ENCODE data around the gene XCL1.

XCL1 gene

DNA sequence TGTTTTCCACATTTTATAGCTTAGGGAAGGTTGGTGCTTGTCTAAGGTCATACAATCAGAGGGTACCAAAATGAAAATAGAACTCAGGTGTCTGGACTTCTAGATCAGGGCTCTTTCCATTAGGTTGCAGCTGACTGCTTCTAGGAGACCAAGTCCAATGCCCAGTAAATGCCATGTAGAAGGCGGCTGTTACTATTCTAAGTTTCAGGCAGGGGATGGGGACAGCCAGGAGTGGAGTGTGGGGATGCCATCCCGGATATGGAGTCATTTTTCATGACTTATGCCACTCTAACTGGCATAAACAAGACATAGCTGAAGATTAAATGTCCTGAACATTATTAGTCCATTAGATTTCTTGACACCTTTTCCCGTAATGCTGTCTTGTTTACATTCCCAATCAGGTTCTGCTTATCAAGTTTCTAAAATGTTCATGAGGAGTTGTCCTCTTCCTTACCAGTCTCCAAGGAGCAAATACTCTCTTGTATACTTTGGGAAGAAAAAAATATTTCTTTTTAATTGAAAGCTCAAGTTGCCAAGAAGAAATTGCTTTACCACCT lies 31.5 kb downstream of the XCL1 start:
- no peak for DNase-seq

DNA sequence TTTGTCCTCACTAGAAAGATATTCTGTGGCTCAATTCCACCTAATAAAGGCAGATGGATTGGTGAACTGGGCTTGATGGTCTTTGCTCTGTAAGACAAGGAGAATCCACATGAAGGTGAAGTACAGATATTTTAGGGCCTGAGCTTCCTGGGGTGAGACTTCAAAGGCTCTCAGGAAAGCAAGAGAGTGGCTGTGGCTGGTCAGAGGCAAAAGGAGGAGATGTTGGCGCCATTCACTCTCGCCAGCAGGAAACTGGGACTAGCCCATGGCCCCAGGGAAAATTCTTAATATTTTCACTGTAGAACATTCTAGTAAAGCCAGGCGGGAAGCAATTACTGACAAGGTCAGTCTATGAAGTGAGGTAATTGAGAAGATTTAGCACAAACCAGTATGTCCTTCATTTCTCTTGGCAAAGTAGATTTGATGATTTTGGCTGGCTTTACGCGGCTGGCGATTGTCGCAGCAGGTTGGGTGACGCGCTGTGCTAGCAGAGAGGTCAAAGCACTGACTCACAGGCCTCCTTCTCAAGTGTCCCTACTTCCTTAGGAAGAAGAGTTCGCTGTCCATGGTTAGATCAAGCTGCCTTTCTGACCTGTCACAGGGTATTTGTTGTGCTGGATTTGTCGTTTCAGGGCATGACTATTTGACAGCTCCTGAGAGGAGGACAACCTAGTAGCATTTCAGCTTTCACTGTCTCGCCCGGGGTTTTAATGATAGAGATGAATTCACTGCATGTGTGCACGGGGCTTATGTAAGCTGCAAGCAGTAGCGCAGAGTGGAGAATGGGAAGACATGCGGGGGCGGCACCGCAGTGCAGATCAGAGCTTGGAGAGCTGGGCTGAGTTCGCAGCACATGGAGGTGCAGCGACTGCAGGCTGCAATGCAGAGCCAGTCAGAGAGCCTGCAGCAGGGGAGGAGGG lies 32.7 kb downstream of the XCL1 start:
- no peak for DNase-seq

DNA sequence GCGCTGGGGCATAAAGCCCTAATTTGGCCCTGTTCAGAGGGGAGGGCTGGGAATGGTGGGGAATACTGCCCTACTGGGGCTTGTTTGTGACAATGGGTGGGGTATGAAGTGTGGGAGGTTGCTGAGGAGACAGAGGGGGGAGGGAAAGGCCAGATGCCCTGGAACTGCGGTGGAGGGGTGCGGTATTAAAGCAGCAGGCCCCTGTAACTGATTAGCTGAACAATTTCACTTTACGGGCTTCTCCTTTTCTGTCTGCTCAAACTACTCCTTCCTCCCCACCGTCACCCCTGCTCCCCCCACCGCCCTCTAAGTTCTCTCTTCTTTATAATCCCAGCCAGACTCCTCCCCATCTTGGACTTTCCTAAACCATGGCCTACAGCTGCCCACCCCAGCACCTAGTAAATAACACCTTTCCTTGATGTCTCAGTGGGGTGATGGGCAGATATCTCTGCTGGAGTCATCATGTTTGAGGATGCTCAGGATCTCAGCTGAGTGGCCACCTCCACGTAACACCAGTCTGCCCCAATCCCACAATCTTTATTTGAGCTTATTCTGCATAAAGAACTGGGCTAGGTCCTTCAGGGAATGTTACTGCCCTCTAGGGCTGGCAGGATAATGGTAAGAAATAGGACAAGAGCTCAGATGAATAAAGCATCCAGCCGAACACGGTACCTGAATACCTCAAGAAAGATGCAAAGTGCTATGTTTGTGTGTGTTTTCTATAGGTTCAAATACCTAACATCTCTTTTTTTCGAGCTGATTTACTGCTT lies 33.5 kb downstream of the XCL1 start:
- no peak for DNase-seq

DNA sequence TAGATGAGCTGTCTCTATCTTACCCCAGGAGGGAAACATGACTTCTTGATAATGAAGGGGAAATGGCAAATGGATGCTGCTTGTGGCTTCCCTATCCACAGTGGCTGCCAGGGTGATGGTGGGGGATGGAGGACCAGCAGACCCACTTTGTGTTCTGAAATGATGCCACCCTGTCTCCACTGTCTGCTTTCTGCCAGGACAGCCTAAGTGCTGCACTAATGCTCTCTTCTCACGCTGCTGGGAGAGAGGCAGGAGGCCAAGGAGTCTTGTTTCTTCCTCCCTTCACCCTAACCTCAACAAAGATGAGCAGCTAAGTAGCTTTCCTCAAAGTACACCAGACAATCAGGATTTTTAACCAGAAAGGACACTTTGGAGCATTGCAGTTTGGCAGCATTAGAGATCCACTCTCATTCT lies 36.6 kb downstream of the XCL1 start:
- no peak for DNase-seq

DNA sequence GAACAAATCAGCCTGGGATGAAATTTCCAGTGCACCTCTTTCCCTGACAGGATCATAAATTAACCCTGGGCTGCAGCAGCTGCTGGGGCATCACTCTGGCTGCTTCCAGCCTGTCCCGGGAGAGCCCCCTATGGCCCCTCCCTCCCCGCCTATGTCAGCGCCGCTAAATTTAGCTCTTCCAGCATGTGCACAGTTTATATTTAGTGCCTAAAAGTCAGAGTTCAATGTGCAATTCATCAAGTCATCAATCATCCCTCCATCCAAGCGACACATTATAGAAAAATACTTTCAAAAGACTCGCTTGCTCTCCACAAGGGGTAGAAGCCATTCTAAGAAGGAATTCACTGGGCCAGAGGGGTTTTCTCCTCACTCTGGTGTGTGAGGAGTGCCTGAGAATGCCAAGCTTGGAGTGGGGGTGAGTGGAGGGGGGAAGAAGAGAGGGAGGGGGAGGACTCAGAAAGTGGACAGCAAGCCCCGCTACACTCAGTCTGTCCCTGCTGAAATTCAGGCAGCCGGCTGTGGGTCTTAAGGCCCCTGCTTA lies 37.4 kb downstream of the XCL1 start:
- DNase-seq, result no peak

DNA sequence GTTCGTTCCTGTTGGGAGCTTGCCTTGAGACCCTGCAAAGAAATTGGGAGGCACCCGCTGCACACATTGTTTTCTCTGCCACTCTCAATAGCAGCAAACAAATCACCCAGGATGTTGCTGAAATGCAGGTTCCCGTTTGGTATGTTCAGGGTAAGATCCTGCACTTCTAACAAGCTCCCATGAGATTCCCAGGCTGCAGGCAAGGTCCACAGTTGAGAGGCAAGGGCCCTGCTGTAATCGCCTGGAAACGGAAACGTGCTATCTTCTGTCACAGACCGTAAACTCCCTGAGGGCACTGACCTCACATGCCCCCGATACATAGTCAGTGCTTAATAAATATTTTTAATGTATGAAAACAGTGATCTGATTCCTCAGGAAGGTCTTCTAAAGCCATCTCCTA lies 37.8 kb downstream of the XCL1 start:
- no peak for DNase-seq

DNA sequence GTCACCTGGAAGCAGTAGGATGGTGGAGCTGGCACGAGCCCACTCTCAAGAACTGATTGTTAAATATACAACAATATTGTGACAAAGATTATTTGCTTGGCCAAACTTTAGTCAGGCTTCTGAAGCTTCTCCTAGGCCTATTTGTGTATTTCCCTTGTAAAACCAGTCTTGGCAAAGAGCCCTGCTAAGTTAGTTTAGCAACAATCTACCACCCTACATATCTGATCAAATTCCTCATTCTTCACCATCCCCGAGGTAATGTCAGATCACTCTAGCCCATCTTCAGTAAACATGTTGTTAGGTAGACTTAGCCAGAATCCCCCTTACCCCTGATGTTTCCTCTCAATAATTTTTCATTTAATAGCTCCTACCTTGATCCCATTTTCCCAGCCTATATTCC lies 39.6 kb downstream of the XCL1 start:
- DNase-seq, result no peak

DNA sequence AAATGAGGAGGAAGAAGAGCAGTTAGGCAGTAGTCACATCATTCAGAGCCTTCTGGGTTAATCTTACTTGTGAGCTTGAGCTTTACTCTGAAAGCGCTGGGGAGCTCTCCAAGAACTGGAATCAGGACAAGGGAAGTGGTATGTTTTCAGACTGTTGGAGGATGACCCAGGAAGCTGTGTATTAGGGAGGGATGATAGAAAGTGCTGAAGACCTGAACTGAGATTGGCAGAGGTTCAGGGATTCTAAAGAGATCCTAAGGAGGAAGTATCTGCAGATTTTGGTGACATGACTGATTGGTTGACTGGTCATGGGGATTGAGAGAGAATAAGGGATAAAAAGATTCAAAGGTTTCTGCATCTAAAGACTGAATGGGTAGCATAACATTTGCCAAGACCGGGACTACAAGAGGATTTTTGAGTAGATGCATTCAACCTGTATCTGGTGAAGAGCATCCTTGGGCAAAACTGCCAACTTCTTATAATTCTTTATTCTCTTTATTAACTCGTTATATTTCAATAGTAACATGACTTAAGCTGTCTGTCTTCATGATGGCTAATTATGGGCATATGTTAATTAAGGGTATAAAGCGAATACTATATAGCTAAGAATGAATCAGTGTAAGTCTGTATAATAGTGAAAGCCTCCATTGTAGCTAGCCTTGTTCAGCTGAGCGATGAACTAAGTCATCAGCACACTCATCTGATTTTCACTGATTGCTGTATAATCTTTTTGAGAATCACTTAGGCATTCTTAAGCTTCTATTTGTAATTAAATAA lies 41.8 kb downstream of the XCL1 start:
- DNase-seq, result no peak

DNA sequence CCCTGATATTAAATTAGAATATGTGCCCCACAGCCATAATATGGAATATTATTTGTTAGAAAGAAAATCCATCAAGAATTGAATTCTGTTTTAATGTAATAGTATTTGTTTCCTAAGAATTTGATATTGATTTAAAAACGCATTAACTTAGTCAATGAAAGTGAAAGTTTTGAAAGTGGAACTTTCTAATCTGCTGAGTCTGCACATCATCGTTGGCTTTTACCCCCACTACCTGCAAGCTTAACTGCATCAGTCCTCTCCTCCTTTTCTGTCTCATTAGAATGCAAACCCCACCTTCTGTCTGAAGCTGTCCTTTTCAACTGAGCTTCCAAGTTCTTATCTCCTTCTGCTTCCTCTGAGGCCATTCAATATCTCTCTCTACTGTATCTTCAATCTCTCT lies 42.5 kb downstream of the XCL1 start:
- no peak for DNase-seq

DNA sequence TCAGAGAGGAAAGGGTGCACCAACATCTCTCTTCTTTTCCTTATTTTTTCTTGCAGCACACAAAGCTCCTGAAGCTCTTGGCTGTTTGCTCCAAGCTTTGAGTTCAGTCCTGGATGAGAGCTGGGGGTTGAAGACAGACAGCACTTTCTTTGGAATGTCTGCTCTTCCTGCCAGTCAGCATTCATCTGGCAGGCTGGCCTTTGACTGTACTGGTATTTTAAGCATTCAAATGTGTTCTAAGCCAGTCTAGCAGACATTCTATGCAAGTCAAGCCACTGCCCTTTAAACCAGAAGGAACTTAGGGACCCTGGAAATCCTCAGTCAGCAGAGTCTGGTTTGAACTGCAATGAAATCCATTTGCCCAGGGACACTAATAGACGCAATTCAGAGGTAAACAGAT lies 45.0 kb downstream of the XCL1 start:
- DNase-seq, result no peak

DNA sequence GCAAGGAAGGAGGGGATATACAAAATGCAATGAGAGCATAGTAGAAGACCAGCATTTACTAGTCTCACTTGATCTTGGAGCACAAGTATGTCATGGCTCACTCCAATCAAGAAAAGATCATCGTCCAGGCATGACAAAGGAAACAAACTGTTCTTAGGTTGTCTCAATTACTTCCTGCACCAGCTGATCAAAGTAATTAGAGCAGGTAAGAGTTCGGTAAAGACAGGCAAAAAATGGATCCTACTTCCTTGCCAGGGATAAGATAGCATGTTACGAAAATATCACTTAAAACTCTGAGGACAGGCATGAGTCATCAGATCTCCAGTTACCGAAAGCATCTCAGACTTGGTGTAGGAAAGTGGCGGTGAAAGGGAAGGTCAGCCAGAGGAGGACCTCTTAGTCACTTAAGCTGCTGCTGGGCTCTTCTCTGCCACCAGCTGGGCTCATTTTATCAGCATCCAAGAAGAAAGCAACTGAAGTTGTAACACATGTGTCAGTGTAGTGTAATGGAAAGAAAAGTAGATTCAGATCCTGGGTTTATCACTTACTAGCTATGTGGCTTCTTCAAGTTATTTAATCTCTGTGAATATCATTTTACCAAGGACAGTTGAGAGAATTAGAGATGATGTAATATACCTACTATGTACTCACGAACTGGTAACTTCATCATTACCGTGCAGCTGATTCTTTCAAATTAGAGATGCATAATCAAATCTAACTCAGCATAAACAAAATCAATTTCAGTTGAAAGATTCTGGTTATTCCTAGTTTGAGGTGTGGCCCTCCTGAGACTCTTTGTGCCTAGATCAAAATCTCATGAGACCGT lies 46.8 kb downstream of the XCL1 start:
- no peak for DNase-seq

DNA sequence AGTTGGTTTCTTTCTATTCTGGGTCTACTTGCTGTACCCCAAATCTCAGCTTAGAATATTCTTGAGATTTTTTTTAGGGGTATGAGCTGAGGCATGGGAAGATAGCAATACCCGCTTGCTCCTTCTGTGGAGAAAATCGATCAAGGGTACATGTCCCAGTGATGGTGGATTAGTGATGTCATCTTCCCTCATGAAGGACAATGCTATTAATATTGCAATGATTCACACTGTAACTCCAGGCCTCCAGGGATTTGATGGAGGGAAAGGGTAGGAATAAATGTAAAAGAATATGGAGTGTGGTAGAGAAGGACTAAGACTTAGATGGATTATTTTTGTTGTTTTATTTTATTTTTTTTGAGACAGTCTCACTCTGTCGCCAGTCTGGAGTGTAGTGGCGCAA lies 47.4 kb downstream of the XCL1 start:
- DNase-seq, result no peak

DNA sequence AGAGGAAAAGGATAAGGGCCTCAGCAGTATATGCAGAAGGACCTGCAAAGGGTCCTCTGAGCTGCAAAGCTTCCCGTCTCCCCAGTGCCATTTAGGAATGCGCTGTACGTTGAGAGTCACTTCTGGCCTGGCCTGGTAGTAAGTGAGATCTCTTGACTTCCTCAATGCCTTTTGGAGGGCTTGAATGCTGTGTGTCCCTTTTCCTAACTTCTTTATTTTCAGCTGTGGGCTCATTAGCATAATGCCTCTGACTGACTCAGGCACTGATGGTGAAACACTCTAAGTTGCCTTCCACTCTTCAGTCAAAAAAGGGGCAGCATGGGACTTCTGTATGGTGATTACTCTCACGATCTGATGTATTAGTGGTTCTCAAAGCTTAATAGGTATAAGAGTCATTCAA lies 49.9 kb downstream of the XCL1 start:
- DNase-seq, result no peak

DNA sequence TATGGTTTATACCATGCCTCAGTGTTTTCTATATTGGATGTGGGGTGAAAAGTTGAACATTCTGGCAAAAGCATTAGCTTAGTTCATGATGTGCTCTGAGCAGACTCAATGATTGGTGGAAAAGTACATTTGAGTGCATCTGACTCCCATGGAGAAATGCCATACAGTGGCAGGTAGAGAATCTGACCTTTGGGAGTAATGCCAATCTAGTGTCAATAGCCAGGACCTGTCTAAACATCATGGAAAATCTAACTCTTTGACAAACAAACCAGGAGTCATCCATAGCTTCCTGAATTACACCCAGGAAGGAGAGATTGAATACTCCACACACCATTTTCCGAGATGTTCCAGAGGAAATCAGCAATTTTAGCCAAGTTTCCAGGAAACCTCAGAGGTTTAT lies 51.0 kb downstream of the XCL1 start:
- DNase-seq, result no peak

DNA sequence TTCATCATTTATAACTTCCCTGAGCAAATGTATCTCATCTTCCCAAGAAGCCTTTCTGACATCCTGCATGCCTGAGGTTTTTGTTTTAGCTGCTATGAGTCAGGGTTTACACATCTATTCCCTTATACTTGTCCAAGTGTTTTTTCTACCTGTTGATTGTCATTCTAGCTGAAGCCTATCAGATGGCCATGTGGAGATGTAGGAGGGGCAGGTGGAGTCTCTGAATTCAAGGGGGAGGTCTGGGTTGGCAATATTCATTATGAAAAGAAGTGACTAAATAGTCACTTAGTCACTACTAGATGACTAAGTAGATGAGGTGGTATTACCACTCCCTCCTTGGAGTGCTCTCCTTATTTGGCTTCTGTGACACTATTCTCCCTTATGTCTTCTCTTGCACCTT lies 52.4 kb downstream of the XCL1 start:
- DNase-seq, result no peak

DNA sequence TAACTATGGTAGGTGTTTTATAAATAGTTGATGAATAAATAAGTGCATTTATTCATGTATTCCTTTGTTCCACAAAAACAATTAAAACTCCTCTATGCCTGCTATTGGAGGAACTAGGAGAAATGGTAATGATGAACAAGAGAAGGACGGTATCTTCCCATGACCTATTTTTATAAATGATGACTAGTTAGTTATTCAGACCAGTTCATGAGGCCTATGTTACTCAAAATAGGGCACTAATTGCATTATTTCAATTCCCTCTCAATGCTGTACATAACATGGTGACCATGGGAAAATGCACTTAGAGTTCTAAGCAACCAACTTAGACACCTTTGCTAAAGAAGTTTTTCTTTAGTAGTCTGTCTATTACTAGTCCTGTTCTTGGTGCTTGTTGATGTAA lies 53.1 kb downstream of the XCL1 start:
- DNase-seq, result no peak

Measured in CD4-positive, alpha-beta T cell treated with Interleukin-17A for 4 hours (primary cell).